Caco-2 (cell line): ENCODE data around the gene HES7. TPM values are rescaled to one million over a fixed set of nuclear protein-coding genes. Genes with fewer than 3 reads are reported as not detected.
"Not testable (repeated sequence)": the region's sequence is repeated elsewhere in the genome, so short reads cannot be mapped to it uniquely, and the experiment has no call there.

ENCODE experiments used
- BruUV-seq: library from RNA; stranded (reverse); fragments of 400-500 nt; replicated peaks from 2 replicates; lab custom pipeline; 2021; lab: Mats Ljungman, UMichigan
- CTCF ChIA-PET: fragments of 300-600 bp; sonication (Branson Sonifier 250); formaldehyde crosslinking; loops from one replicate; lab custom pipeline; 2022; ENCODE audit warnings: antibody characterized with exemption; lab: Charles Lee
- POLR2A ChIA-PET: fragments of 300-600 bp; sonication (Branson Sonifier 250); formaldehyde crosslinking; loops from one replicate; lab custom pipeline; 2022; ENCODE audit warnings: antibody characterized with exemption; lab: Charles Lee
- DNase-seq, 2 experiments: peaks; one replicate each; pipeline versions ENCODE4 v3.0.0 to v3.0.0-alpha.2; 2020 to 2022
- H3K27me3 ChIP-seq: replicated peaks from 2 replicates; pipeline ENCODE4 v1.6.0; 2011; ENCODE audit warnings: low read length; ENCODE audit not compliant: control insufficient read depth, insufficient read depth
- H3K36me3 ChIP-seq: 2 replicates; pipeline ENCODE4 v1.5.1; 2011; ENCODE audit warnings: low read length; ENCODE audit not compliant: control insufficient read depth, insufficient read depth
- H3K4me1 ChIP-seq: fragments of 250-450 bp; sonication (Bioruptor Pico); 2 replicates; pipeline ENCODE4 v1.5.1; 2020; ENCODE audit warnings: mild to moderate bottlenecking
- H3K4me3 ChIP-seq: 2 replicates; pipeline ENCODE4 v1.5.1; 2011; ENCODE audit warnings: low read depth, mild to moderate bottlenecking, control low read depth, low read length
- H3K9me3 ChIP-seq: fragments of 250-450 bp; sonication (Bioruptor Pico); 2 replicates; pipeline ENCODE4 v1.5.1; 2020; ENCODE audit warnings: mild to moderate bottlenecking, moderate library complexity
- H3K27ac Mint-ChIP-seq: one replicate; pipeline ENCODE4 v1.8.0; 2022; ENCODE audit warnings: mixed read lengths; ENCODE audit not compliant: unreplicated experiment
- H3K27me3 Mint-ChIP-seq: one replicate; pipeline ENCODE4 v1.8.0; 2022; ENCODE audit warnings: mixed read lengths; ENCODE audit not compliant: insufficient read depth, unreplicated experiment
- H3K36me3 Mint-ChIP-seq: one replicate; pipeline ENCODE4 v1.8.0; 2022; ENCODE audit warnings: mild to moderate bottlenecking, mixed read lengths; ENCODE audit not compliant: insufficient read depth, unreplicated experiment
- H3K4me1 Mint-ChIP-seq: one replicate; pipeline ENCODE4 v1.8.0; 2022; ENCODE audit warnings: low read depth, mixed read lengths; ENCODE audit not compliant: unreplicated experiment
- H3K4me3 Mint-ChIP-seq: one replicate; pipeline ENCODE4 v1.8.0; 2022; ENCODE audit warnings: mild to moderate bottlenecking, moderate library complexity, mixed read lengths; ENCODE audit not compliant: unreplicated experiment
- H3K9me3 Mint-ChIP-seq: one replicate; pipeline ENCODE4 v1.8.0; 2022; ENCODE audit warnings: mixed read lengths; ENCODE audit not compliant: unreplicated experiment
- CTCF ChIP-seq, 2 experiments: fragments of 200-600 bp in 1 of 2; IDR thresholded peaks; 1 replicate in 1 of 2; 2 replicates in 1 of 2; pipeline versions ENCODE4 v1.5.1 to v1.8.0; 2011 to 2022; ENCODE audit warnings: antibody characterized with exemption in 1 of 2, control low read depth in 1 of 2, inconsistent platforms in 1 of 2, low read depth in 1 of 2, low read length in 1 of 2, mild to moderate bottlenecking in 1 of 2, moderate library complexity in 1 of 2; ENCODE audit not compliant: insufficient read depth in 1 of 2, severe bottlenecking in 1 of 2, unreplicated experiment in 1 of 2
- intact Hi-C: fragments of 100-400 bp; cut with micrococcal nuclease; formaldehyde crosslinking; loops from one replicate; pipeline ENCODE4 v1.10.0; 2022; ENCODE audit not compliant: unreplicated experiment
- total RNA-seq: library from RNA; stranded (reverse); gene quantifications from 2 replicates; pipeline ENCODE4 v1.2.3, GENCODE V29; 2022

Gene HES7
- total RNA-seq, 1 experiment from 2014 or later = not detected

DNA sequence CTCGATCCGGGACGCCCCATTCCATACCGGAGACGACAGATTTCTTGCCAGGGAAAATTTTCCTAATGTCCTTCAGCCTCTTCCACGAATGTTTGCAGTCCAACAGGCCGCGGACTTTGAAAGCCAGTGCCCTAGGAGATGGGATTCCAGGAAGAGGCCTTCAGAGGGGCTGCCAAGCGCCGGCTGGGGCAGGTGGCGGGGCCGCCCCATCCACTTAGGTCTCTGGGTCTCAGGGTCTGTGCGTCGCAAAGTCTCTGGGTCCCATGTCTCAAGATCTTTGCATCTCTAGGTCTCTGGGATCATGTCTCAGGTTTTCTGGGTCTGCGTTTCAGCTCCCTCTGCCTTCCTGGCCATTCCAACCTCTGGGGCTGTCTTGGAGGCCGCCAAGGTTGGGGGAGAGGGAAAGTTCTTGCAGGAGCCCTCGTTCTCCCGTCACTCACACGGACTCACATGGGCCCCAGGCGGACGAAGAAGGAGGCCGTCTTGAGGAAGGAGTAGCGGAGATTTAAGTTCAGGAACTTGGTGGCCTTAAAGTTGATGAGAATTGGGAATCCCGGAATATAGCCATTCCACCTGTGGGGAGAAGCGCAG, 43.6 kb downstream of the HES7 start:
- H3K9me3 ChIP-seq = no peaks in the 10 kb centered on the region
- POLR2A ChIA-PET = no interaction called here
- peak overlapping the region; percentile 73 for H3K4me3 Mint-ChIP-seq
- intact Hi-C loops = loop anchor here (5.0 kb wide), 1 partner anchor 37 kb away; the partner anchor contains the start of gene ALOXE3
- no peaks in the 10 kb centered on the region for H3K9me3 Mint-ChIP-seq
- H3K27ac Mint-ChIP-seq = no peak overlapping the region
- H3K27me3 ChIP-seq = no peaks in the 10 kb centered on the region
- DNase-seq = no peak
- H3K36me3 Mint-ChIP-seq = no peaks in the 10 kb centered on the region
- H3K27me3 Mint-ChIP-seq = peaks cover 2% of the 10 kb centered on the region
- no peaks in the 10 kb centered on the region for H3K36me3 ChIP-seq
- peak in 1 of 2 experiments; percentile 13 for TF ChIP-seq CTCF (IDR thresholded peaks at IDR 0.05; ENCODE audit: insufficient read depth in 1 of 2, low read depth in 1 of 2, low read length in 1 of 2, severe bottlenecking in 1 of 2, unreplicated experiment in 1 of 2)
- no peaks in the 10 kb centered on the region for H3K4me1 Mint-ChIP-seq
- no TSS peak for BruUV-seq
- no peaks in the 10 kb centered on the region for H3K4me1 ChIP-seq
- CTCF ChIA-PET = interaction anchor here (1.3 kb wide), 1 partner anchor 13 kb away, joined by 3 read pairs; no protein-coding TSS in a partner anchor
- peak overlapping the region; percentile 11 for H3K4me3 ChIP-seq

DNA sequence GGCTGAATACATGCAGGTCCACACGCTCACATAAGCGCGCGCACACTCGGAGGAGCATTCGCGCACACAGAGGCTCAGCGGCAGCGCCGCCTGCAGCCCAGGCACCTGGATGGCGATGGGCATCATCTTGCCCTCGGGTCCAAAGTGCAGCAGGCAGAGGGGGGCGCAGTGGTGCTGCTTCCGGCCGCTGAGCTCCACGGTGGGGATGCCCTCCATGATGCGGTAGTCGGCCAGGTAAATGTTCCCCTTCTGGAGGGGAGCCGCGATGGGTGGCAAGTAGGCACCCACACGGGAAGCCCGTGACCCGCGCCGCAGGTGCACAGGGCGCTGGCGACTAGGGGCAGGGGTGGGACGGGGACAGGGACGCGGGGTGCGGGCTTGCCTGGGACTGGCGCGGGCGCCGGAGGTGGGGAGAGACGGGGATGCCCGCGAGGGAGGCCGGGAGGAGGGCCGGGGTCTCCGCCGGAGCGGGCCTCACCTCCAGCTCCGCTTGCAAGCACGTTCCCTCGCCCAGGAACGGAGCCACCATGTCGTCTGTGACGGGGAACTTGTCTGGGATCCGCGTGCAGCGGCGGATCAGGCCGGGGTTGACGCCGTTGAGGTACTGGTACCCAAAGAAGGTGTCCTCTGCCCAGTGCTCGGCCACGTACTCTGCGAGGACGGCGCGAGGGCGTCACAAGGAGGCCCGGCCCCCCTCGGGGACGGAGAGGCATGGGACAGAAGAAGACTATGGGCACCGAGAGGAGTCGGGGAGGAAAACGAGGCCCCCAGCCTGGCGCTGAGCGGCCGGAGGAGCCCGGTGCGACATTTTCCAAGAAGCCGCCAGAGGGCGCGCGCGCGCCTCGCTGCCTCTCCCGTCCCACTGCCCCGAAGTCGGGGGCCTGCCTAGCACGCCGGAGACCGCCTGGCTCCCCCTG, 44.4 kb downstream of the HES7 start:
- H3K27me3 Mint-ChIP-seq = peaks cover 7% of the 10 kb centered on the region
- DNase-seq = peak; percentile 48 to 73
- peak overlapping the region; percentile 73 for H3K4me3 Mint-ChIP-seq
- H3K27ac Mint-ChIP-seq = no peak overlapping the region
- H3K4me3 ChIP-seq = peak overlapping the region; percentile 50
- H3K4me1 ChIP-seq = no peaks in the 10 kb centered on the region
- POLR2A ChIA-PET = interaction anchor here (0.5 kb wide), 1 partner anchor 1085 kb away, joined by 4 read pairs; no protein-coding TSS in a partner anchor
- H3K9me3 ChIP-seq = no peaks in the 10 kb centered on the region
- H3K9me3 Mint-ChIP-seq = no peaks in the 10 kb centered on the region
- peak; percentile 66 to 81 for TF ChIP-seq CTCF (IDR thresholded peaks at IDR 0.05; ENCODE audit: insufficient read depth in 1 of 2, low read depth in 1 of 2, low read length in 1 of 2, severe bottlenecking in 1 of 2, unreplicated experiment in 1 of 2)
- CTCF ChIA-PET = interaction anchor here (0.7 to 1.3 kb wide), 3 partner anchors 14 to 140 kb away, joined by 3 to 4 read pairs (median 3); no protein-coding TSS in a partner anchor
- no peaks in the 10 kb centered on the region for H3K36me3 Mint-ChIP-seq
- BruUV-seq = no TSS peak
- intact Hi-C loops = loop anchor here (5.0 kb wide), 1 partner anchor 38 kb away; the partner anchor contains the start of gene ALOXE3
- H3K4me1 Mint-ChIP-seq = no peaks in the 10 kb centered on the region
- H3K27me3 ChIP-seq = no peaks in the 10 kb centered on the region
- no peaks in the 10 kb centered on the region for H3K36me3 ChIP-seq

DNA sequence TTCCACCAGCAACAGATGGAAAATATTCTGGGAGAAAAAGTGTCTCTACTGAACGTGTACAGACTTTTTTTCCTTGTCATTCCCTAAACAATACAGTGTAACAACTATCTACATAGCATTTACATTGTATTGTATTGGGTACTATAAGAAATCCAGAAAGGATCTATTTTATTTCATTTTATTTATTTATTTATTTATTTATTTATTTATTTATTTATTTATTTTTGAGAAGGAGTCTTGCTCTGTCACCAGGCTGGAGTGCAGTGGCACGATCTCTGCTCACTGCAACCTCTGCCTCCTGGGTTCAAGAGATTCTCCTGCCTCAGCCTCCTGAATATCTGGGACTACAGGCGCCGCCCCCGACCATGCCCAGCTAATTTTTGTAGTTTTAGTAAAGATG, 46.0 kb downstream of the HES7 start:
- CTCF ChIA-PET = interaction anchor here (0.6 kb wide), 1 partner anchor 41 kb away, joined by 3 read pairs; no protein-coding TSS in a partner anchor
- H3K4me3 Mint-ChIP-seq, H3K4me1 ChIP-seq, H3K4me1 Mint-ChIP-seq, H3K9me3 Mint-ChIP-seq, H3K9me3 ChIP-seq, BruUV-seq, H3K27ac Mint-ChIP-seq, H3K27me3 Mint-ChIP-seq, H3K27me3 ChIP-seq, H3K4me3 ChIP-seq, H3K36me3 ChIP-seq, DNase-seq, H3K36me3 Mint-ChIP-seq, POLR2A ChIA-PET, intact Hi-C loops: not testable (repeated sequence)
